H1 (cell line): ENCODE measurements around the gene CCDC83. TPM values are rescaled to one million over a fixed set of nuclear protein-coding genes. Genes with fewer than 3 reads are reported as not detected.

Experiments
- ATF3 ChIP-seq: IDR thresholded peaks from 2 replicates; pipeline ENCODE4 v1.6.1; 2011; ENCODE audit warnings: low read depth, mild to moderate bottlenecking, low read length; ENCODE audit not compliant: insufficient read depth
- CHD7 ChIP-seq: fragments of 300-600 bp; sonication (generic); IDR thresholded peaks from 2 replicates; pipeline ENCODE4 v1.7.1; 2012; ENCODE audit warnings: low read length, moderate library complexity, mild to moderate bottlenecking, inconsistent platforms; ENCODE audit not compliant: insufficient replicate concordance
- E2F6 ChIP-seq: IDR thresholded peaks from 2 replicates; pipeline ENCODE4 v1.6.1; 2012; ENCODE audit warnings: inconsistent platforms
- EGR1 ChIP-seq: IDR thresholded peaks from 2 replicates; pipeline ENCODE4 v1.6.1; 2011; ENCODE audit warnings: low read depth, low read length, borderline replicate concordance
- MAX ChIP-seq: IDR thresholded peaks from 2 replicates; pipeline ENCODE4 v1.6.1; 2012; ENCODE audit warnings: inconsistent platforms
- POLR2A ChIP-seq, 2 experiments: IDR thresholded peaks; 1 replicate in 1 of 2; 2 replicates in 1 of 2; pipeline ENCODE4 v1.6.1; 2011; ENCODE audit warnings: low read depth in 2 of 2, low read length in 2 of 2, mild to moderate bottlenecking in 2 of 2; ENCODE audit errors: control extremely low read depth in 1 of 2
- SP1 ChIP-seq: IDR thresholded peaks from 2 replicates; pipeline ENCODE4 v1.6.1; 2011; ENCODE audit warnings: low read depth, low read length
- SRF ChIP-seq: IDR thresholded peaks from 2 replicates; pipeline ENCODE4 v1.6.1; 2011; ENCODE audit warnings: mild to moderate bottlenecking, low read depth, low read length, moderate library complexity
- TAF1 ChIP-seq: IDR thresholded peaks from 2 replicates; pipeline ENCODE4 v1.6.1; 2011; ENCODE audit warnings: mild to moderate bottlenecking, low read depth, low read length
- polyA plus RNA-seq, 7 experiments: library from polyadenylated mRNA; depleted of rRNA in 3 of 7; stranded (reverse) in 5 of 7; unstranded in 2 of 7; fragments of >200 nt in 5 of 7; fragments of 200-250 nt in 2 of 7; gene quantifications; 1 replicate in 5 of 7; 2 replicates in 1 of 7; 4 replicates in 1 of 7; pipeline versions ENCODE4 v1.2.1 to v1.2.3, GENCODE V29; 2011 to 2013; ENCODE audit warnings: missing spikeins in 2 of 7, mixed read lengths in 2 of 7
- total RNA-seq: library from RNA; stranded (reverse); fragmentation: NEBNext Ultra II Directional; extraction: Animal tissue kit (Norgen Biotek cat#: 25700); gene quantifications from 2 replicates; pipeline ENCODE4 v1.2.1, GENCODE V29; 2021

CCDC83 gene
- total and polyA plus RNA-seq, 2 of the 8 experiments (the other 6 are each of a cell fraction or from before 2014, with no cell fraction given), result not detected

GRCh38 chr11:85854557-85855340 is 434 bp upstream of the CCDC83 start (continued):
- TF ChIP-seq SRF (no peak), ATF3 (no peak), EGR1 (peak; percentile 38; the same call in 1 of the 2 replicates), SP1 (no peak), TAF1 (peak; percentile 75), POLR2A (IDR thresholded peaks at IDR 0.05; ENCODE audit: control extremely low read depth in 1 of 2, low read depth in 2 of 2, low read length in 2 of 2) (peak in 1 of 2 experiments; percentile 89; a peak in 2 of 3 replicates), CHD7 (no peak), E2F6 (peak; percentile 97), MAX (peak; percentile 95)
